Transverse colon (tissue), 4 donors: ENCODE measurements around the gene RNF126. TPM values are rescaled to one million over a fixed set of nuclear protein-coding genes. Genes with fewer than 3 reads are reported as not detected.
A peak's percentile ranks its signal among the peaks of the same experiment; 100 is the strongest.
"Not testable (repeated sequence)": the region's sequence is repeated elsewhere in the genome, so short reads cannot be mapped to it uniquely, and the experiment has no call there.

Experiments used
- DNase-seq: peaks from one replicate; pipeline ENCODE4 v3.0.0-alpha.2; 2019
- H3K27ac ChIP-seq, 4 donors: fragments of 200-600 bp; sonication (generic); 2 replicates each; pipeline ENCODE4 v1.5.1; 2016 to 2018; ENCODE audit warnings: inconsistent platforms in 4 of 4
- H3K27me3 ChIP-seq: fragments of 200-600 bp; sonication (generic); 2 replicates; pipeline ENCODE4 v1.5.1; 2017; ENCODE audit warnings: inconsistent platforms
- H3K36me3 ChIP-seq, 4 donors: fragments of 200-600 bp; sonication (generic); 2 replicates each; pipeline ENCODE4 v1.5.1; 2017 to 2019; ENCODE audit warnings: inconsistent platforms in 4 of 4
- H3K4me1 ChIP-seq, 4 donors: fragments of 200-600 bp; sonication (generic); 2 replicates each; pipeline ENCODE4 v1.5.1; 2017 to 2020; ENCODE audit warnings: inconsistent platforms in 4 of 4
- H3K4me3 ChIP-seq, 4 donors: fragments of 200-600 bp; sonication (generic); 1 replicate in 1 of 4; 2 replicates in 3 of 4; pipeline versions ENCODE4 v1.5.1 to v1.6.1; 2017 to 2019; ENCODE audit warnings: inconsistent platforms in 4 of 4
- H3K9me3 ChIP-seq, 2 donors: fragments of 200-600 bp; sonication (generic); 2 replicates each; pipeline ENCODE4 v1.5.1; 2017 to 2019; ENCODE audit warnings: inconsistent platforms in 2 of 2
- CTCF ChIP-seq, 5 experiments: fragments of 200-600 bp in 3 of 5; fragments of 450-650 bp in 2 of 5; sonication (generic) in 3 of 5; IDR thresholded peaks; 1 replicate in 2 of 5; 2 replicates in 3 of 5; pipeline ENCODE4 v1.5.1; 2016 to 2017; ENCODE audit warnings: antibody characterized with exemption in 5 of 5, inconsistent platforms in 3 of 5, mild to moderate bottlenecking in 2 of 5, moderate library complexity in 1 of 5
- EP300 ChIP-seq: sonication (generic); formaldehyde crosslinking; IDR thresholded peaks from one replicate; pipeline ENCODE4 v1.6.1; 2017; ENCODE audit warnings: antibody characterized with exemption, low read depth
- POLR2A ChIP-seq: fragments of 450-650 bp; IDR thresholded peaks from one replicate; pipeline ENCODE4 v1.6.1; 2016; ENCODE audit warnings: antibody characterized with exemption, mild to moderate bottlenecking, moderate library complexity
- POLR2AphosphoS5 ChIP-seq, 3 donors: sonication (generic); formaldehyde crosslinking; IDR thresholded peaks; one replicate each; pipeline ENCODE4 v1.6.1; 2016; ENCODE audit warnings: antibody characterized with exemption in 3 of 3
- WGBS, 2 donors: methylation state at CpG; one replicate each; pipeline ENCODE4 v1.1.5; 2018; ENCODE audit warnings: low coverage in 1 of 2; 5-methylcytosine and 5-hydroxymethylcytosine counted together
- in situ Hi-C, 4 donors: fragments of 200-750 bp; cut with MboI; loops; one replicate each; pipeline versions ENCODE4 v1.15.0 to v1.15.1; 2017; ENCODE audit warnings: low sequenced_read_pairs in 3 of 4, low pct_ligation_motif_present in 1 of 4, low pct_unique_long_range_greater_than_20kb in 1 of 4
- intact Hi-C: fragments of 100-400 bp; cut with DNase I; formaldehyde crosslinking; loops from one replicate; pipeline ENCODE4 v1.15.1; 2023; ENCODE audit warnings: low total_unique reads
- total RNA-seq, 4 donors: library from RNA; depleted of rRNA; stranded (reverse); fragments of >200 nt; gene quantifications; one replicate each; pipeline ENCODE4 v1.1.0, GENCODE V29; 2016

The RNF126 gene
- total RNA-seq, 4 donors from 2014 or later, result 88.6 to 148 (median 102) TPM

DNA sequence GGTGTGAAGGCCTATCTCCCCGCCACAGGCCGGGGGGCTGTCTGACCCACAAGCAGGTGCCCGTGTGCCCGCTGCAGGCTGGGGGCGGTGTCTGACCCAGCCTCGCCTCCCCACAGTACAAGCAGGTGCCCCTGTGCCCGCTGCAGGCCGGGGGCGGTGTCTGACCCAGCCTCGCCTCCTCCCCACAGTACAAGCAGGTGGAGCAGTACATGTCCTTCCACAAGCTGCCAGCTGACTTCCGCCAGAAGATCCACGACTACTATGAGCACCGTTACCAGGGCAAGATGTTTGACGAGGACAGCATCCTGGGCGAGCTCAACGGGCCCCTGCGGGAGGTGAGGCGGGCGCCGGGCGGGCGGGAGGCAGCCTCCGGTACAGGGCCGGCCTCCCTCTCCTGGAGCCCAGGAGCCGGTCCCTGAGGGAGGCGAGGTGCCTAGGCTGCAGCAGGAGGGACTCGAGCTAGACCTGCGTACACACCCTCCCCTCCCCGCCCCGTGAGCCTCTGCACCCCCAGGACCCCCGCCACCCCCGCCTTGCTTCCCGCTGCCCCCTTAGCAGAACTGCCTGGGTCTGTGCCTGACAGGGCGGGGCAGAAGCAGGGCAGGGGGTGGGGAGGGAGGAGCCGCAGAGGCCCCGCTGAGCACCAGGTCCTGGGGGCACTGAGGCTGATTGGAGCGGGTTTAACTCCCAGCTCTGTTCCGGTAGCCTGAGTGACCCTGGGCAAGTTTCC, 52.8 kb downstream of the RNF126 start:
- in situ Hi-C loops (no loop called here), intact Hi-C loops (no loop called here)
- 44% methylated on average over 22 of the region's 38 CpGs; no CpG with 5 or more reads in 1 of the 2 donors for WGBS, 2 donors
- peak; percentile 52 for DNase-seq
- peak overlapping the region in 2 of 4 donors; percentile 21 to 40 for H3K4me3 ChIP-seq
- H3K36me3 ChIP-seq, result no peaks in the 10 kb centered on the region
- H3K27ac ChIP-seq, result peak overlapping the region; percentile 19 to 70 (median 55)
- H3K4me1 ChIP-seq, result peaks cover 0 to 21% (median 5%) of the 10 kb centered on the region in 4 donors
- no peak for TF ChIP-seq EP300
- TF ChIP-seq CTCF (IDR thresholded peaks at IDR 0.05), result no peak
- TF ChIP-seq POLR2A, result no peak
- no peak for TF ChIP-seq POLR2AphosphoS5 (IDR thresholded peaks at IDR 0.05)
- no peaks in the 10 kb centered on the region for H3K9me3 ChIP-seq
- H3K27me3 ChIP-seq, result peaks cover 32% of the 10 kb centered on the region

- intact Hi-C loops (no loop called here), in situ Hi-C loops (no loop called here)
- 42% methylated on average over 22 of the region's 22 CpGs; no CpG with 5 or more reads in 1 of the 2 donors for WGBS, 2 donors
- Histone ChIP-seq H3K9me3 (no peaks in the 10 kb centered on the region), H3K27ac (no peak overlapping the region), H3K27me3 (peaks cover 32% of the 10 kb centered on the region), H3K36me3 (no peaks in the 10 kb centered on the region), H3K4me3 (no peak overlapping the region), H3K4me1 (peaks cover 0 to 21% (median 5%) of the 10 kb centered on the region in 4 donors)
- peak; percentile 57 for DNase-seq
- TF ChIP-seq POLR2A, result no peak
- TF ChIP-seq POLR2AphosphoS5 (IDR thresholded peaks at IDR 0.05), result no peak
- no peak for TF ChIP-seq EP300
- no peak for TF ChIP-seq CTCF (IDR thresholded peaks at IDR 0.05)
Observed at GRCh38 chr19:609004-609346, 54.0 kb downstream of the RNF126 start.

DNA sequence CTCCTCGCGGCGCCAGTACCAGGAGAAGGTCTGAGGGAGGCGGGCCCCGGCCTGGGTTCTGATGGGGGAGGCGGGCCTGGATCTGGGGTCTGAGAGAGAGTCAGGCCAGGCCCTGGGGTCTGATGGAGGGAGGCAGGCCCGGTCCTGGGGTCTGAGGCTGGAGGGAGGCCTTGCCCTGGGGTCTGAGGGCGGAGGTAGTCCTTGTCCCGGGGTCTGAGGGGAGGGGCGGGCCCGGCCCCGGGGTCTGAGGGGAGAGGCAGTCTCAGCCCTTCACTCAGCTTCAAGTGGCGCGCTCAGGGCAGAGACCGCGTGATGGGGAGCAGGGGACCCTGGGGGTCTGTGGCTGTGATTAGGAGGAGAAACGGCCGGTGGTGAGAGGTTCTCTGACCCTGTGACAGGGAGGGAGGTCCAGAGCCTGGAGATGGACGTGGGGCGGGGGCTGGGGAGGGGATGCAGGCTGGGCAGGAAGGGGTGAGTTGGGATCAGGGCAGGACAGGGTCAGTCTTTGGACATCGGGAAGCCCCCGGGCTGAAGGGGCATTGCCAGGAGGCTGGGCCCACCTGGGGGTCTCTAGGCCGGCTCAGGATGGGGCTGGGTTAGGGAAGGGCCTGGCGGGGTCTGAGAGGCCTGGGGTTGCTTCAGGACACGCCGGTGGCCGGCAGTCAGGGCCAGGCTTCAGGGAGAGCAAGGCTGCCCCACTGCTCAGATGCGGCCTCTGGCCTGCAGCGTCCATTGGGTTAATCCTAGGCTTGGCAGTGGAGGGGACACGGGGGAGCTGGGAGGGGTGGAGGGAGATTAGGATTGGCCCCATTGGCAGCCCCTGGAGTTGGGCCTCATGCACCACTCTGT, 54.6 kb downstream of the RNF126 start:
- DNase-seq, result no peak
- peaks cover 32% of the 10 kb centered on the region for H3K27me3 ChIP-seq
- WGBS, 2 donors, result 68 to 90% methylated on average over 2 to 25 of the region's 30 CpGs
- no peak overlapping the region for H3K27ac ChIP-seq
- peaks cover 0 to 21% (median 5%) of the 10 kb centered on the region in 4 donors for H3K4me1 ChIP-seq
- no peaks in the 10 kb centered on the region for H3K36me3 ChIP-seq
- H3K4me3 ChIP-seq, result no peak overlapping the region
- TF ChIP-seq POLR2A (no peak), POLR2AphosphoS5 (IDR thresholded peaks at IDR 0.05) (no peak), CTCF (IDR thresholded peaks at IDR 0.05) (no peak), EP300 (no peak)
- in situ Hi-C loops, result no loop called here
- H3K9me3 ChIP-seq, result no peaks in the 10 kb centered on the region
- intact Hi-C loops, result no loop called here

DNA sequence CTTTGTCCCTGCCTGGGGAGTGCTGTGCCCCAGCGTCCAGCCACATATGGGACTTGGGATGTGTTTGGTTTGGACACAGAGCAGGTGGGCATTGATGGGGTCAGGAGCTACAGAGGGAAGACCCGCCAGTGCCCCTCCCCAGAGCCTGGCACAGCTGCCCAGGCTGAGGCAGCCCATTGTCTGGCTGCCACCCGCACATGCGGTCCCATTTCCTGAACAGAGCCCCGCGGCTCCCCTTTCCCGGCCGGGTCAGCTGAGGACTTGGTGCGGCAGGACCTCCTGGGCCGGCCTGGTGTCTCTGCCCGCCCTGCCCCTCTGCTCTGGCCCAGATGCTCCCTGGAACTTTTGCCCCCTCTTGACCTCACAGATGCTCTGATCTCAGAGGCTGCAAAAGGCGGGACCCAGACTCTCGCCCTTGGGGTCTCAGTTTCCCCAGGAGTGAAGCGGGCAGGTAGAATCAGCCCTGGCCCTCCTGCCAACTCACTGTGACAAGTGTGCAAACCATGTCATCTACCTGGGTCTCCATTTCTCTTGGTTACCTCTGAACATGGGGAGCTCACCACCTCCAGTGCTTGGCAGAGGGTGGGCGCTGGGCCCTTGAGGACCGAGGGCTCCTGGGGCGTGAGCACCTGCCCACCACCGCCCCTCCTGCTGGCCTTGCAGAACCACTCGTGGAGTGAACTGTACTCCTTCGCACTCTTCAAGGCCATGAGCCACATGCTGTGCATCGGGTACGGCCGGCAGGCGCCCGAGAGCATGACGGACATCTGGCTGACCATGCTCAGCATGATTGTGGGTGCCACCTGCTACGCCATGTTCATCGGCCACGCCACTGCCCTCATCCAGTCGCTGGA, 55.5 kb downstream of the RNF126 start:
- TF ChIP-seq POLR2AphosphoS5 (IDR thresholded peaks at IDR 0.05), result no peak
- no peak for TF ChIP-seq POLR2A
- TF ChIP-seq CTCF (IDR thresholded peaks at IDR 0.05), result no peak
- TF ChIP-seq EP300, result no peak

DNA sequence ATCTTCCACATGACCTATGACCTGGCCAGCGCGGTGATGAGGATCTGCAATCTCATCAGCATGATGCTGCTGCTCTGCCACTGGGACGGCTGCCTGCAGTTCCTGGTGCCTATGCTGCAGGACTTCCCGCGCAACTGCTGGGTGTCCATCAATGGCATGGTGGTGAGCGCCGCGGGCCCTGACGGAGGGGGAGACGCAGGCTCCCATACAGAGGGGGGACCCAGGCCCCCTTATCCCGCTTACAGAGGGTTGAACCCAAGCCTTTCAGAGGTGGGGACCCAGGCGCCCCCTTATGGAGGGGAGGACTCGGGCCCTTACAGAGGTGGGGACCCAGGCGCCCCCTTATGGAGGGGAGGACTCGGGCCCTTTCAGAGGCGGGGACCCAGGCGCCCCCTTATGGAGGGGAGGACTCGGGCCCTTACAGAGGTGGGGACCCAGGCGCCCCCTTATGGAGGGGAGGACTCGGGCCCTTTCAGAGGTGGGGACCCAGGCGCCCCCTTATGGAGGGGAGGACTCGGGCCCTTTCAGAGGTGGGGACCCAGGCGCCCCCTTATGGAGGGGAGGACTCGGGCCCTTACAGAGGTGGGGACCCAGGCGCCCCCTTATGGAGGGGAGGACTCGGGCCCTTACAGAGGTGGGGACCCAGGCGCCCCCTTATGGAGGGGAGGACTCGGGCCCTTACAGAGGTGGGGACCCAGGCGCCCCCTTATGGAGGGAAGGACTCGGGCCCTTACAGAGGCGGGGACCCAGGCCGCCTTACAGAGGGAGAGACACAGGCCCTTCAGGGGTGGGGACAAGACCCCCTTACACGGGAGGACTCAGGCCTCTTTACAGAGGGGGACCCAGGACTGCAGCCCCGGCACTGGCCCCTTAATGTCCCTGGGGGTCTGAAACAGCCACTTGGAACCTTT, 57.7 kb downstream of the RNF126 start:
- H3K36me3 ChIP-seq, H3K27ac ChIP-seq, H3K9me3 ChIP-seq, in situ Hi-C loops, DNase-seq, intact Hi-C loops, H3K4me3 ChIP-seq: not testable (repeated sequence)
- Histone ChIP-seq H3K4me1 (peaks cover 0 to 11% (median under 1%) of the 10 kb centered on the region in 4 donors), H3K27me3 (peaks cover 18% of the 10 kb centered on the region)
- WGBS, 2 donors, result 81% methylated on average over 20 of the region's 34 CpGs; no CpG with 5 or more reads in 1 of the 2 donors

More for the DNA sequence above, 55.5 kb downstream of the RNF126 start:
- H3K4me3 ChIP-seq, result no peak overlapping the region
- peaks cover 0 to 21% (median 5%) of the 10 kb centered on the region in 4 donors for H3K4me1 ChIP-seq
- no peak for DNase-seq
- intact Hi-C loops, result no loop called here
- in situ Hi-C loops, result no loop called here
- H3K27ac ChIP-seq, result no peak overlapping the region
- no peaks in the 10 kb centered on the region for H3K9me3 ChIP-seq
- no peaks in the 10 kb centered on the region for H3K36me3 ChIP-seq
- 76% methylated on average over 25 of the region's 30 CpGs; no CpG with 5 or more reads in 1 of the 2 donors for WGBS, 2 donors
- peaks cover 32% of the 10 kb centered on the region for H3K27me3 ChIP-seq
